ENCODE data around the gene STRIP2. TPM values are rescaled to one million over a fixed set of nuclear protein-coding genes. Genes with fewer than 3 reads are reported as not detected.

The STRIP2 gene
- total RNA-seq, 1 experiment from 2014 or later, result 10.8 TPM

- Histone ChIP-seq H4K20me1 (ENCODE audit: insufficient read depth) (no peaks in the 10 kb centered on the region), H3K27ac (ENCODE audit: low read depth, low read length) (no peak overlapping the region), H3K4me2 (ENCODE audit: low read length) (no peak overlapping the region), H3K79me2 (ENCODE audit: insufficient read depth, low read length) (no peaks in the 10 kb centered on the region), H3K9me2 (ENCODE audit: insufficient read depth) (no peaks in the 10 kb centered on the region), H3K27me3 (ENCODE audit: insufficient read depth, low read length) (no peaks in the 10 kb centered on the region), H3K9ac (ENCODE audit: low read length) (no peak overlapping the region), H3K9me3 (ENCODE audit: control insufficient read depth in 1 of 2, insufficient read depth in 1 of 2, low read depth in 1 of 2, low read length in 2 of 2) (no peaks in the 10 kb centered on the region), H3K4me3 (replicated peaks in 1 of 2; ENCODE audit: low read depth in 1 of 2, low read length in 2 of 2) (no peak overlapping the region), H3K36me3 (ENCODE audit: control insufficient read depth in 1 of 2, insufficient read depth in 2 of 2, low read length in 2 of 2) (0 out of 4 replicates have a peak, but pooled peaks cover 0 to 3% of the 10 kb centered on the region in 2 experiments), H2AFZ (ENCODE audit: low read depth, low read length, poor library complexity, severe bottlenecking) (no peak overlapping the region), H3K4me1 (ENCODE audit: control insufficient read depth in 1 of 2, insufficient read depth in 2 of 2, low read length in 2 of 2) (peaks cover 0 to 9% of the 10 kb centered on the region in 2 experiments; a peak in 3 of 4 replicates)
- intact Hi-C loops (cut with micrococcal nuclease), result loop anchor here (5.0 to 10.0 kb wide), 2 partner anchors 68 to 544 kb away; no protein-coding TSS in a partner anchor
- ChIA-PET CTCF (interaction anchor here (1.9 to 6.0 kb wide), 3 partner anchors 93 to 127 kb away, joined by 11 to 41 read pairs (median 19); no protein-coding TSS in a partner anchor), POLR2A (no interaction called here), RAD21 (ENCODE audit: low non-redundant PET in 1 of 2, low total read pairs in 2 of 2, uncharacterized antibody in 2 of 2, unreplicated experiment in 2 of 2) (no interaction called here)
- DNase-seq (ENCODE audit: low read depth, low spot score), result no peak
- TF ChIP-seq ZFX (IDR thresholded peaks at IDR 0.05) (no peak), JUND (IDR thresholded peaks at IDR 0.05) (no peak), SP1 (IDR thresholded peaks at IDR 0.05; ENCODE audit: low read depth) (no peak), CEBPB (IDR thresholded peaks at IDR 0.05; ENCODE audit: low read depth) (no peak), ELF1 (IDR thresholded peaks at IDR 0.05; ENCODE audit: borderline replicate concordance, low read depth) (no peak), ZNF274 (IDR thresholded peaks at IDR 0.05; ENCODE audit: low read depth, low read length) (no peak), YY1 (IDR thresholded peaks at IDR 0.05; ENCODE audit: extremely low read depth, insufficient replicate concordance, low read depth, low read length) (no peak), FOSL1 (IDR thresholded peaks at IDR 0.05; ENCODE audit: low read depth) (no peak), RAD21 (IDR thresholded peaks at IDR 0.05; ENCODE audit: low read depth) (no peak), POLR2AphosphoS5 (IDR thresholded peaks at IDR 0.05; ENCODE audit: low read depth, low read length) (no peak), EGR1 (IDR thresholded peaks at IDR 0.05; ENCODE audit: low read depth) (no peak), SIN3A (IDR thresholded peaks at IDR 0.05; ENCODE audit: low read depth) (no peak), ATF3 (IDR thresholded peaks at IDR 0.05) (no peak), EZH2phosphoT487 (IDR thresholded peaks at IDR 0.05; ENCODE audit: borderline replicate concordance) (no peak)
- TF ChIP-seq, protein P1, sequence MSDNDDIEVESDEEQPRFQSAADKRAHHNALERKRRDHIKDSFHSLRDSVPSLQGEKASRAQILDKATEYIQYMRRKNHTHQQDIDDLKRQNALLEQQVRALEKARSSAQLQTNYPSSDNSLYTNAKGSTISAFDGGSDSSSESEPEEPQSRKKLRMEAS (IDR thresholded peaks at IDR 0.05), result no peak
- no peak for ATAC-seq
- no TSS peak for BruUV-seq (replicated peaks)
These were observed 36.2 kb downstream of the STRIP2 start for GRCh38 chr7:129470411-129470810.
